Measurements from ENCODE around the gene SIM1. TPM values are rescaled to one million over a fixed set of nuclear protein-coding genes. Genes with fewer than 3 reads are reported as not detected.
"Not testable (repeated sequence)": the region's sequence is repeated elsewhere in the genome, so short reads cannot be mapped to it uniquely, and the experiment has no call there.

Gene SIM1
- total RNA-seq, 1 donor from 2014 or later, result not detected

DNA sequence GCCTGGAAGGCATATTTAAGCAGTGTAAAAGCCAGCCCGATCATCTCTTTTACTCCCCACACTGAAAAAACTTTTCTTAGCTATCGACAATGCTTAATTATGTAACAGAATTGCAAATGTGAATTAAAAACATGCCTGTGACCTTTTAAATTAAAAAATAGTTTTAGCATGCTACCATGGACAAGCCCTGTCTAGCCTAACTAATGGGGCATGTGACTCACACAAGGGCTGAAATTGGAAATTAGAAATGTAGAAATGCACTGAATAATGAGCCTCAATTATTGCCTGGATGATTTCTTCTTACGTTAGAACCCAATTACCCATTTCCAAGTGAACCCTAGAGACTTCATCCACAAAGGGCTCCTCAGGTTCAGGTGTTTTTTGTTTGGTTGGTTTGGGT is 82.7 kb downstream of the SIM1 start:
- ATAC-seq (ENCODE audit: poor library complexity), result no peak
- DNase-seq, result no peak
- intact Hi-C loops (cut with DNase I), result no loop called here

DNA sequence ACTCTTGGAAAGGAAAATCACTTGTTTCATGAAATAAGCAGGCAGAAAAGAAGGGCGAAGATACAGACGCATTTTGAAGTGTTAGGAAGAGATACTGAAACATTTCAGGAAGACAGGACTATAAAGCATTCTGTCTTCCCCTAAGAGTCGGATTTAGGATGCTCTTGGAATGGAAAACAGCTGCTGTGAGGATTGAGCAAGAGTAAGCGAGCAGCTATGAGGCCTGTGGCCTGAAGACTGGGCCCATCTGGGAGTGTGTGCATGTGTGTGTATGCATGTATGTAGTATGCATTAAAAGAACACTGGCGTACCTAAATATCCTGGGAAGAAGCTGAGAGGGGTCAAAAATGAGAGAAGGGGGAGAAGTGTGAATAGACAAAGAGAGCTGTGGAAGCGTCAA is 83.6 kb downstream of the SIM1 start:
- intact Hi-C loops (cut with DNase I), result no loop called here
- ATAC-seq (ENCODE audit: poor library complexity), result no peak
- no peak for DNase-seq

DNA sequence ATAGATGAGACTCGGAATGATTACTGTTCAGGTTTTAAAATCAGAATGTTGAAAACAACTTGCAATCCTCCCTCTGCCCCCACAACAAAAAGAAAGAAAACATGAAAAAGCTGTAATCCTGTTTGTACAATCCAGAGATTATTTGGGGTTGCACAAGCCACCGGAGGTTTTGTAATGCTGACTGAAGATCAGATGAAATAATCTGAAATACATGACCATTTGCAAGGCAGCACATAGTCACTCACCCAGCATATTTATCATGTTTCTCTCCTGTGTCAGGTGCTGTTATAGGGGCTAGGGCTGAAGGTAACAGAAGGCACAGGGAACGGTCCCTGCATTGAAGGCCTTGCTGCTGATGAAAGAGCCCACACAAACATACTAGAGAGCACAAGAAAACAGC is 85.3 kb downstream of the SIM1 start:
- intact Hi-C loops (cut with DNase I), result no loop called here
- DNase-seq, result no peak
- ATAC-seq (ENCODE audit: poor library complexity), result no peak

DNA sequence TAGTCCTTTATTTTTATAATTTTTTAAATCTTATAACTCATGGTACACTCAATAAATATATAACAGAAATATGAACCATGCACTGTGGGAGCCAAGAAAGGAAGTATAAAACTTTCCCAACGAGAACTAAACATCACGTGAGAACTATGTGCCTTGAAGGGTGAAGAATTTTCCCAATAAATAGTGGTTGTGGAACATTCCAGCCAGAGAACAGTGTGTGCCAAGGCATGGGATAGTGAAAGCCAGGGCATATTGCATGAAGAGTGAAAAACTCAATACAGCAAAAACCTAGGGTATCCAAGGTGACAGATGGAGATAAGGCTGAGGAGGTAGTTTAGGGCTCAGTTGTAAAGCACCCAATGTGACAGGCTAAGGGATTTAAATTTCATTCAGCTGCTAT is 86.1 kb downstream of the SIM1 start:
- ATAC-seq (ENCODE audit: poor library complexity), result no peak
- intact Hi-C loops (cut with DNase I), result no loop called here
- no peak for DNase-seq

DNA sequence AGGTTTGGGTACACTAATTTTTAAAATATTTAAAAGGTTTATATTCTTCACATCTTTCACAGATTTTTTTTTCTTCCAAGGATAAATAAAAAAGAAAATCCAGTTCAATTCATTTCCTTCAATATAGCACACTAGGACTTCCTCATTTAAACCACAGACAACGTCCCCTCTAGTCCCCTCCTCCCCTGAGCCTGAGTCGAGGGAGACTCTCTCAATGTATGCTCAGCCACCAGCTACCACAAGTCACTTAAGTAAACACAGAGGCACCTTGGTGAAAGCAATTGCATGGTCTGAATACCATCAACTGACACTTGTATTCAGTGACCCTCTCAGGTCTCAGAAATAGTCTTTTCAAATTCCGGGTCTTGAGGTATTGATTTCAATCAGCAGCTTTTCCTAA is 88.6 kb downstream of the SIM1 start:
- intact Hi-C loops (cut with DNase I), result no loop called here
- DNase-seq (no peak), ATAC-seq (ENCODE audit: poor library complexity) (no peak)

DNA sequence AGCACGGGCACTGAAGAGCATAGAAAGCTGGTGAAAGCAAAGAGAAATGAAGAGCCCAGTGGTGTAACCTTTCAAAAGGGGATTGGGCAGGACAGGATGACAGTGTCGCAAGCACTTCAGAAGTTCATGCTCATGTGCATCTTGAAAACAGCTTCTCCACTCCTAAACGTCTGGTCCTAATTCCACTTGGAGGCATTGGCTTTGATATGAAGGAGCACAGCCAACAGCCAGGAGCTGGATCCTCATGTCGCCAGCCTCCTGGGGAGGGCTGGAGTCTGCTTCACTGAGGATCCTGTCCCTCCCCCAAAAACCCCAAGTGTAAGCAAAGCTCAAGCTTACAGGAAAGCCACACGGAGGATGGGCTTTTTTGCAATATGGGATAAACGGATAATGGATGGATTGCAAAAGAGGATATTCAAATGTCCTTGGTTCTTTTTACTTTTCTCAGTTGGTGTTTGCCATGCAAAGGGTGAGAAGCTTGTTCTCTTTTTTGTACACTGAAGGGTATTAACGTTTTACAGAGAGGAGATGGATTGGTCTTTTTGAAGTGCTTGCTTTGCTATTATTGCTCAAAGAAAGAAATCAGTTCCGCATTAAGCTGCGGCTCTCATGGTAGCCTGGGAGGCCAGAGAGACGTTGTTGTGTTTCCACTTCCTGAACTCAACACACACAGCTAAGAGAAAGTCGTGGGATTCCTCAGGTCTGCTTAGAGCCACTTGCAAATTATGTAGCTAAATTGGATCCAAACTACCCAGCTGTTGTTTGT is 92.2 kb downstream of the SIM1 start:
- DNase-seq (no peak), ATAC-seq (ENCODE audit: poor library complexity) (no peak)
- intact Hi-C loops (cut with DNase I), result no loop called here

DNA sequence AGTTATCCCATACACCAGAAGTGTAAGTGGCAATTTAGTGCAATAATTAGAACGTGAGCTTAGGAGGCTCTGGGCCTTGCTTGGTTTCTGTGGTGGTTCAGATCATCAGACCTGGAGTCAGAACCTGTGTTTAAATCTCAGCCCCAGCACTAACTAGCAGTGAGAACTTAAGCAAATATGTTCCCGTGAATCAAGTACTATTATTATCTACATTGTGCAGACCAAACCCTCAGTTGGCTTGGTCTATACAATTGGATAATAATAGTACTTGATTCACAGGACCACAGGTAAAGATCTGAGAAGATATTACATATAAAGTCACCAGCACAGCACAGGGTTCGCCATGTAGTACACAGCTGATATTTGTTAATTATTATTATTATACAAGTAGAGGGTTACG is 93.1 kb downstream of the SIM1 start:
- intact Hi-C loops (cut with DNase I), result no loop called here
- ATAC-seq (ENCODE audit: poor library complexity) (no peak), DNase-seq (no peak)

DNA sequence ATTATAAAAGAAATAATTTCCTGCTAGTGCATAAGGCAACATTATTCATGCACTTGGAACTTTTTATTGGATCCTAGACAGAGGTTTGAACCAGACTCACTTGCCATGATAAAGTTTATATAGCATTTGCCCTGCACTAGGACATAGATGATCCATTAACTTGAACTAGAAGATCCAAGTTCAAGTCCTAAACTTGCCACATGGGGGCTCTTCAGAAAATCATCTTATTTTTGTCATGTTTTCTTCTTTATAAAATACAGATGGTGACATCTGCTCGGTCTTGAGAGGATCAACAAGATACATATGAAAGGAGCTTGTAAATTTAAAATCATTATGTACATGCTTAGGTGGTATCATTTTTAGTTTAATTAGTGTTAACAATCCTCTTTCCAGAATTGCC is 94.5 kb downstream of the SIM1 start:
- DNase-seq (no peak), ATAC-seq (ENCODE audit: poor library complexity) (no peak)
- intact Hi-C loops (cut with DNase I), result no loop called here

DNA sequence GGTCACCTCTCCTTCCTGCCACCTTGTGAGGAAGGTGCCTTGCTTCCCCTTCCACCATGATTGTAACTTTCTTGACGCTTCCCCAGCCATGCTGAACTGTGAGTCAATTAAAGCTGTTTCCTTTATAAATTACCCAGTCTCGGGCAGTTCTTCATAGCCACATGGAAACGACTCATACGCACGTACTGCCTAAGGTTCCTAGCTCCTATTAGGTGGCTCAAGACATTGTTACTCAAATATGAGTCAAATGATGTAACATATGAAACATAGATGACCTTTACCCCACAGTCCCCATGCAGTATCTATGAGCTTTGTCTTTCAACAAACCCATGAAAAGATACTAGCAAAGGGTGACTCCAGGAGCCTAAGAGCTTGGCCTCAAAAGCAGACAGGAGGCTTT is 98.3 kb downstream of the SIM1 start:
- DNase-seq, result no peak
- ATAC-seq (ENCODE audit: poor library complexity), result no peak
- intact Hi-C loops (cut with DNase I), result no loop called here

DNA sequence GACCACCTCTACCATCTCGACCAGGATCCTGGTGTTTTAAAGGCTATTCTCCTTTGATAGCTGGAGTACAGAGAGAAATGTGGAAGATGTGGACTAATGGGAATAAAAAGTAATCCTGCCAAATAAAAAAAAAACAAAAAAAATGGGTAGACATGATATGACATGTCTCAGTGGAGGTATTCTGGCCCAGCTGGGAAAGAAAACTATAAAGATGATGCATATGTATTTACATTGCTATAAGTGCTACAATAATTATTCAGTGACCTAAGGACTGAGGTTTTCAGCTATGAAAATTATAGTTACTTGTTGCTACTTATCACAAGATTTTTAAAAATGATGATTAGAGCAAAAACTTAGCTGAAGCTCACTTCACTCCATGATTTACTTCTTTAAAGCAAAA is 101.1 kb downstream of the SIM1 start:
- intact Hi-C loops (cut with DNase I), result no loop called here
- ATAC-seq (ENCODE audit: poor library complexity) (no peak), DNase-seq (no peak)

DNA sequence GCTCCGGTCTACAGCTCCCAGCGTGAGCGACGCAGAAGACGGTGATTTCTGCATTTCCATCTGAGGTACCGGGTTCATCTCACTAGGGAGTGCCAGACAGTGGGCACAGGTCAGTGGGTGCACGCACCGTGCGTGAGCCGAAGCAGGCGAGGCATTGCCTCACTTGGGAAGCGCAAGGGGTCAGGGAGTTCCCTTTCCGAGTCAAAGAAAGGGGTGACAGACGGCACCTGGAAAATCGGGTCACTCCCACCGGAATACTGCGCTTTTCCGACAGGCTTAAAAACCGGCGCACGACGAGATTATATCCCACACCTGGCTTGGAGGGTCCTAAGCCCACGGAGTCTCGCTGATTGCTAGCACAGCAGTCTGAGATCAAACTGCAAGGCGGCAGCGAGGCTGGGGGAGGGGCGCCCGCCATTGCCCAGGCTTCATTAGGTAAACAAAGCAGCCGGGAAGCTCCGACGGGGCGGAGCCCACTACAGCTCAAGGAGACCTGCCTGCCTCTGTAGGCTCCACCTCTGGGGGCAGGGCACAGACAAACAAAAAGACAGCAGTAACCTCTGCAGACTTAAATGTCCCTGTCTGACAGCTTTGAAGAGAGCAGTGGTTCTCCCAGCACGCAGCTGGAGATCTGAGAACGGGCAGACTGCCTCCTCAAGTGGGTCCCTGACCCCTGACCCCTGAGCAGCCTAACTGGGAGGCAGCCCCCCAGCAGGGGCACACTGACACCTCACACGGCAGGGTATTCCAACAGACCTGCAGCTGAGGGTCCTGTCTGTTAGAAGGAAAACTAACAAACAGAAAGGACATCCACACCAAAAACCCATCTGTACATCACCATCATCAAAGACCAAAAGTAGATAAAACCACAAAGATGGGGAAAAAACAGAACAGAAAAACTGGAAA is 109.7 kb downstream of the SIM1 start:
- ATAC-seq (ENCODE audit: poor library complexity); DNase-seq; intact Hi-C loops (cut with DNase I): not testable (repeated sequence)

DNA sequence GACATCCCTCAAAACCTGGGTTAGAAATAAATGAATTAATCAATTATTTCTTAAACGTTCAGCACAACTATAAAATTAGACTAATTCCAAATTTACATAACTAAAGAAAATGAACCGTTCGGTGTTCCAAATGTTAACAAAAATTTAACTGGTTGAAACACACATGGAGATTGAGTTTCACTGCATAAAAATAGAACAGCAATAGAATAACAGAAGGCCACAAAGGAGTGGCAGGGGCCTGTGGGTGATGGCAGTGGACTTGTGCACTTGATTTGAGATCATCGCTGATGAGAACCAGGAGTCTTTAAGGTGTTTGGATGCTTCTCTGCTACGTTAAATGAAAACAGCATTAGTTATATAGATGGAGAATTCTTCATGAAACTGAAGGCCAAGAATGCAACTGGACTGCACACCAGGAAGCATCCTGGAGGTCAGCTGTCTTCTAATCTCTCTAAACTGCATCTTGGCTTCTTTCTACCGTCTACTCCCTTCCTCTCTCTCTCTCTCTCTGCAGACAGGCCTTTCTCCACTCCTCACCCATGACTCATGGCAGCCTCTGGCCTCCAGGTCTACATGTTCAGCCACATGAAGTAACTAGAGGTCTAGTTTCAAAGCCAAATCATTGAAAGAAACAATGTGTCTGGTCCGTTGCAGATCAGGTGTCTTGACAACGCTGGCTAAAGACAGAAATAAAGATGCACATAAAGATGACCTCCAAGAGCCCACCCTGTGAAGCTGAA is 111.3 kb downstream of the SIM1 start:
- DNase-seq (no peak), ATAC-seq (ENCODE audit: poor library complexity) (no peak)
- intact Hi-C loops (cut with DNase I), result no loop called here

DNA sequence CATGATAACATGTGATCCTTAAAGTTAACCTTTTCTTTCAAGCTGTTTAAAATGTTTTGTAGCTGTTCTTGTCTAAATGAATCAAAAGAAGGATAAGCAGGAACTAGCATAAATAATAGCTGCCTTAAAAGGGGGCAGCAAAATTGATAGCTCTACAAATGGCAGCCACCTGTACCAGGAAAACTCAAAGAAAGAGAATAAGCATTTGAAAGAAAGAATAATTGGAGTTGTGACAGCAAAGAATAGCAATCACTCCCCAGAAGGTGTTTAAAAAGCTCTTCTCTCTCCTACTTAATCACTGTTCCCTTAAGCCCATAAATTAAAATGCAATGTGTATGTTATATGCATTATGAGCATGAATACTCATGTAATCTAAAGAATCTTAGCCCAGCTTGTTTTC is 114.6 kb downstream of the SIM1 start:
- intact Hi-C loops (cut with DNase I), result no loop called here
- no peak for DNase-seq
- no peak for ATAC-seq (ENCODE audit: poor library complexity)

DNA sequence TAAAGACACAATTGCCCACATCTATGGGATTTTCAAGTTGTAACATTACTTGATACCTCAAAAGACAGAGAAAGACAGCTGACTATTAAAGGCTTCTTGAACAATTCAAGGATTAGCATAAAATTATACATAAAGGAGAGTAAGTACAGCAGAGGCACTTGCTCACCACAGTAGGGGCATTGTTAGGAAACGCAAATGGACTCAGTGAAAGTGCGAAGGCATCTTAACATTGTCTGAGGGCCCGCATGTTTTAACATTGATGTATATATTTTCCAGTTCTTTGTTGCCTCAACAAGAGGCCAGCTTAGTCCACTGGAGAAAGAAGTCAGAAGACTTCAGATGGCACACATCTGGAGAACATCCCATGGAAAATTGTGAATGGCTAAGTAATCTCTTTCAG is 115.4 kb downstream of the SIM1 start:
- DNase-seq (no peak), ATAC-seq (ENCODE audit: poor library complexity) (no peak)
- intact Hi-C loops (cut with DNase I), result no loop called here

DNA sequence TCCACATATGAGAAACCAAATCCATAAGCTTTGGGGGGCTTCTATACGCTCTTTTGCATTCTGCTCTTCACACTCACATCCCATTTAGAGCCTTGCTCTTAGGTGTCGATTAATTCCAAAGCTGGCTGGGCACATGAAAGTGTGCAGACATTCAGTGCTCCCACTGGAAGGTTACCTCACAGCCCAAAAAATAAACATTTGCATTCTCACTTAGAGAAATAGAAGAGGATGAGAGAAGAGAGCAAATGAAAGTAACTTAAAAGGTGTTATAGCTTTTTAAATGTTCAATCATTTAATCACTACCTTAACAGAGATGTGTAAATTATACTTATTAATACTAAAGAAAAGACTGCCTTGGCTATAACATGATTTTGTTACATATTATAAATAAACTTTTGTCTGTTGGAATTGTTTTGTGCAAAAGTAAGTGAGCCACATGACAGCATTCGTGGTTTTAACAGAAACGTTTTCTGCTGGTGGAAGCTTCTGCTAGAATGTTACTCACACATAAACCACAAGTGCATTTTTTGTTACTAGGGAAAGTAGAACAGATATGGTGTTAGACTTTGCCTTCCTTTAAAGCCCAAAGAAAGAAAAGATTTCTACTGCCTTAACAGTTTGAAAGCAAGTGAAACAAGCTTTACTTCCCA is 116.7 kb downstream of the SIM1 start:
- ATAC-seq (ENCODE audit: poor library complexity) (no peak), DNase-seq (no peak)
- intact Hi-C loops (cut with DNase I), result no loop called here

DNA sequence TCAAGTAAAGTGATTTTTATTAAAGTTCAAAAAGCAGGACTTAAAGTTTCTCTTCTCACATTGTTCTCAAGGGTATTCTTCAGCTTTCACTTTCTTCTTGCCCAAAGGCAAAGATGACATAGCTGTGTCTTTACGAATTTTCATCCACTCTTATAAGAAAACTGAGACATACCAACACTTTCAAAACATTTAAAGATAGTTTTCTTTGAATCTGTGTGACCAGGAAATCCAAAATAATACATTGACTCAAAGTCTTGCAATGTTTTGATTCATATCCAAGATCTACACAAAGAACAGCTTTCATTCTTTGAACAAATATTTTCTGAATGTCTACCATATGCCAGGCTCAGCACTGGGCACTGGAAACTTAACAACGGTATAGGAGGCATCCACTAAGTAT is 117.9 kb downstream of the SIM1 start:
- DNase-seq (no peak), ATAC-seq (ENCODE audit: poor library complexity) (no peak)
- intact Hi-C loops (cut with DNase I), result no loop called here

DNA sequence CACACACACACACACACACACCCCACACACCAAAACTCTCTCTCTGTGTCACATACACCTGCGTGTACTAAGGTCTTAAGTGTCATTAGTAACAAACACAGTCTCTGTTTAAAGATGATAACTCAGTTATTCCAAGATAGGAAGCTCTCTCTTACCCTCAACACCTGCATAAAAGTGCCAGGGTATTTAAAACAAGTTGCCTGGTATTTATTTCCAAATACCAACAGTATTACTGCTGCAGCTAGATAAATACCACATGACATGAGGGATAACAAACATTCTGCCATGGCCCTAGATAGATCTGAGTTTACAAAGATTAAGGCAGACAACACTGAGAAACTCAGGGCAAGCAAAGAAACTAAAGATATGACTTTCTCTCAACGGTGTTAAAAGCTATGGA is 118.5 kb downstream of the SIM1 start:
- no peak for ATAC-seq (ENCODE audit: poor library complexity)
- intact Hi-C loops (cut with DNase I), result no loop called here

DNA sequence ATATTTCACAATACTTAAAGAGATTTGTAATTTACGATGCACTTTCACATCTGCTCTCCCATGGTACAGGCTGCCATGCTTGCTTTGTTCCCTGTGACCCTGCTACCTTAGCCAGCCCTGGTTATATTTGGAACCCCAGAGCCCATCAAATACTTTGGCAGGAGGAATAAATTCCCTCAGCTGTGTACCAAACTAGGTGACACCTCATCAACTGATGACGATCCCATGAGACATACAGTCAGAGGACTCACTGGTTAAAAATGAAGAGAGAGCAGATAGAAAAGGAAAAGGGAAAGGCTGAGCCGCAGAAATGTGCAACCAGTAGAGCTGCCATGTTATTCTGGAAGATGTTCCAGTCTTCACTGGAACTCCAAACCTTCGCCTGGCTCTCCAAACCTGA is 120.0 kb downstream of the SIM1 start:
- DNase-seq (no peak), ATAC-seq (ENCODE audit: poor library complexity) (no peak)
- intact Hi-C loops (cut with DNase I), result no loop called here

More for the DNA sequence above, 118.5 kb downstream of the SIM1 start:
- DNase-seq, result no peak

DNA sequence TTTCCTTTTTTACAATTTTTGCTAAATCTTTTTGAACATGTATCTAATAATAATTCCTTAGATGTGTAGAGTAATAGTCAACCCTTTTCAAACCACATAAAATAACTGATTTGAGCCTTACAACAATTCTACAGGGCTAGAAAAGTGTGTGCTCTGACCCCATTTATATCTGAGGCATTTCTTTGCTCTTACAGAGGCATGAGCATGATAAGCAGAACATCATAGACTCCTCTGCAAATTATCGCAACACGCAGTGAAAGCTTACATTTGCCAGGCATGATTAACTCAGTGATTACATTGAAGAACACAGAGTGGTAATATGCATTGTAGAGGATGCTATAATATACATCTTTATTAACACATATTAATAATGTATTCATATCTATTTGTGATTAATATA is 120.4 kb downstream of the SIM1 start:
- no peak for DNase-seq

More for the DNA sequence above, 120.4 kb downstream of the SIM1 start:
- no peak for ATAC-seq (ENCODE audit: poor library complexity)
- intact Hi-C loops (cut with DNase I), result no loop called here

All from Right ventricle myocardium superior (tissue), 1 donor.